Measurements from ENCODE around the gene SNRPD3. TPM values are rescaled to one million over a fixed set of nuclear protein-coding genes. Genes with fewer than 3 reads are reported as not detected.

Gene SNRPD3
- total and polyA plus RNA-seq, 9 of the 15 experiments (the other 6 are each of a cell fraction or from before 2014, with no cell fraction given) = 131 to 366 (median 274) TPM

DNA sequence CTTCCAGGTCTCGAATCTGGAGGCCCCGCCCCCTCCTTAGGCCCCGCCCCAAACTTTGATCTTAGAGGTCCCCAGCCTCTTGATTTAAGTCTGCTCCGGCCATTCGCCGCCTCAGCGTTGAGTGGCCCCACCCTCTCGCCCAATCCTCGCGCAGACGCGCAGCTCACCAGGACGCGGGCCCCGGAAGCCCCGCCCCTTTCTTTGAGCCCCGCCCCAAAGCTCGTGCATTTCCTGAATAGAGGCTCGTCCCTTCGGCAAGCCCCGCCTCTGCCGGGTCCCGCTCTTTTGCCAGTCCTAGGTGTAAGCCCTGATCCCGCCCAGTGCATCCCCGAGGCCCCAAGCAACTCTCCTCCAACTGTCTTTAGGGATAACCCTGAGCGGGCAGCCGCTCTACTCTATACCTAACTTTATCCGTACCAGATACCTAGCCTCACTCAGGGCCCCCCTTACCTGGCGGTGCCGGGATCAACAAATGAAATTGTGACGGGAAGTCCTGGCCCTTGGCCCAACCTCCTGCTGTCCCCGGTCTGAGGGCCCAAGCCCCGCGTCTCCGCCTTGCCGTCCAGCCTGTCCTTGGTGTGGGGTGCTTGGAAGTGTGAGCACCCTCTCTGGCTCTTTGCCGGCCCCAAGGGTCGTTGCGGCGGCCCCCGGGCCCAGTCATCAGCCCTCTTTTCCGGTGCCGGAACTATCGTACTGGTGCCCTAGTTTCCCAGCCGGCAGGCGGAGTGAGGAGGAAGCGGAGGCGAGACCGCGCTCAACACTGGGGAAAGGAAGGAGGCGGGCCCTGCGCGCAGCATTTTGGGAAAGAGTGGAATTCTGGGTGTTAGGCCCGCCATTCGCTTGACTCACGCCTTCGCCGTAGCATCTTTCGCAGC lies at the start of gene SNRPD3 (continued):
- no peak for TF ChIP-seq PTRF (tag; IDR thresholded peaks at IDR 0.05)
- peak; percentile 95 for TF ChIP-seq POLR2G (IDR thresholded peaks at IDR 0.05; ENCODE audit: low read depth, low read length)
- no peak for TF ChIP-seq ESRRB (CRISPR knock-in tag; IDR thresholded peaks at IDR 0.05; ENCODE audit: borderline replicate concordance)
- TF ChIP-seq, protein P1, sequence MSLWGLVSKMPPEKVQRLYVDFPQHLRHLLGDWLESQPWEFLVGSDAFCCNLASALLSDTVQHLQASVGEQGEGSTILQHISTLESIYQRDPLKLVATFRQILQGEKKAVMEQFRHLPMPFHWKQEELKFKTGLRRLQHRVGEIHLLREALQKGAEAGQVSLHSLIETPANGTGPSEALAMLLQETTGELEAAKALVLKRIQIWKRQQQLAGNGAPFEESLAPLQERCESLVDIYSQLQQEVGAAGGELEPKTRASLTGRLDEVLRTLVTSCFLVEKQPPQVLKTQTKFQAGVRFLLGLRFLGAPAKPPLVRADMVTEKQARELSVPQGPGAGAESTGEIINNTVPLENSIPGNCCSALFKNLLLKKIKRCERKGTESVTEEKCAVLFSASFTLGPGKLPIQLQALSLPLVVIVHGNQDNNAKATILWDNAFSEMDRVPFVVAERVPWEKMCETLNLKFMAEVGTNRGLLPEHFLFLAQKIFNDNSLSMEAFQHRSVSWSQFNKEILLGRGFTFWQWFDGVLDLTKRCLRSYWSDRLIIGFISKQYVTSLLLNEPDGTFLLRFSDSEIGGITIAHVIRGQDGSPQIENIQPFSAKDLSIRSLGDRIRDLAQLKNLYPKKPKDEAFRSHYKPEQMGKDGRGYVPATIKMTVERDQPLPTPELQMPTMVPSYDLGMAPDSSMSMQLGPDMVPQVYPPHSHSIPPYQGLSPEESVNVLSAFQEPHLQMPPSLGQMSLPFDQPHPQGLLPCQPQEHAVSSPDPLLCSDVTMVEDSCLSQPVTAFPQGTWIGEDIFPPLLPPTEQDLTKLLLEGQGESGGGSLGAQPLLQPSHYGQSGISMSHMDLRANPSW (CRISPR knock-in tag; IDR thresholded peaks at IDR 0.05) = no peak
- TF ChIP-seq MAFF (IDR thresholded peaks at IDR 0.05; ENCODE audit: low read length) = no peak
- no peak for TF ChIP-seq POLR2AphosphoS2 (IDR thresholded peaks at IDR 0.05; ENCODE audit: low read length)
- no peak for TF ChIP-seq ZNF408 (CRISPR knock-in tag; IDR thresholded peaks at IDR 0.05; ENCODE audit: low read depth)
- TF ChIP-seq TRIM28 (IDR thresholded peaks at IDR 0.05) = 0 out of 2 replicates have a peak, but pooled peaks have one; percentile 45
- TF ChIP-seq CHD4 (IDR thresholded peaks at IDR 0.05; ENCODE audit: insufficient read depth, insufficient replicate concordance, low read depth, low read length, poor library complexity, severe bottlenecking) = no peak
- no peak for TF ChIP-seq TRIM25 (IDR thresholded peaks at IDR 0.05; ENCODE audit: borderline replicate concordance)
- TF ChIP-seq PTBP1 (IDR thresholded peaks at IDR 0.05; ENCODE audit: low read depth, low read length) = no peak
- no peak for TF ChIP-seq SREBF2 (CRISPR knock-in tag; IDR thresholded peaks at IDR 0.05)
- TF ChIP-seq SRSF1 (IDR thresholded peaks at IDR 0.05; ENCODE audit: low read depth, low read length) = no peak
- peak; percentile 98 for TF ChIP-seq HNRNPLL (IDR thresholded peaks at IDR 0.05; ENCODE audit: low read depth, low read length, poor library complexity, severe bottlenecking)
- TF ChIP-seq, protein P2, sequence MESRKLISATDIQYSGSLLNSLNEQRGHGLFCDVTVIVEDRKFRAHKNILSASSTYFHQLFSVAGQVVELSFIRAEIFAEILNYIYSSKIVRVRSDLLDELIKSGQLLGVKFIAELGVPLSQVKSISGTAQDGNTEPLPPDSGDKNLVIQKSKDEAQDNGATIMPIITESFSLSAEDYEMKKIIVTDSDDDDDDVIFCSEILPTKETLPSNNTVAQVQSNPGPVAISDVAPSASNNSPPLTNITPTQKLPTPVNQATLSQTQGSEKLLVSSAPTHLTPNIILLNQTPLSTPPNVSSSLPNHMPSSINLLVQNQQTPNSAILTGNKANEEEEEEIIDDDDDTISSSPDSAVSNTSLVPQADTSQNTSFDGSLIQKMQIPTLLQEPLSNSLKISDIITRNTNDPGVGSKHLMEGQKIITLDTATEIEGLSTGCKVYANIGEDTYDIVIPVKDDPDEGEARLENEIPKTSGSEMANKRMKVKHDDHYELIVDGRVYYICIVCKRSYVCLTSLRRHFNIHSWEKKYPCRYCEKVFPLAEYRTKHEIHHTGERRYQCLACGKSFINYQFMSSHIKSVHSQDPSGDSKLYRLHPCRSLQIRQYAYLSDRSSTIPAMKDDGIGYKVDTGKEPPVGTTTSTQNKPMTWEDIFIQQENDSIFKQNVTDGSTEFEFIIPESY (CRISPR knock-in tag; IDR thresholded peaks at IDR 0.05) = no peak
- TF ChIP-seq TAF1 (IDR thresholded peaks at IDR 0.05; ENCODE audit: control insufficient read depth, extremely low read depth, insufficient read depth, low read length, severe bottlenecking) = peak; percentile 89
- TF ChIP-seq TARDBP (IDR thresholded peaks at IDR 0.05) = peak; percentile 74
- TF ChIP-seq RAD51 (IDR thresholded peaks at IDR 0.05; ENCODE audit: borderline replicate concordance, low read depth) = no peak
- no peak for TF ChIP-seq CSDE1 (IDR thresholded peaks at IDR 0.05)
- TF ChIP-seq, protein P3, sequence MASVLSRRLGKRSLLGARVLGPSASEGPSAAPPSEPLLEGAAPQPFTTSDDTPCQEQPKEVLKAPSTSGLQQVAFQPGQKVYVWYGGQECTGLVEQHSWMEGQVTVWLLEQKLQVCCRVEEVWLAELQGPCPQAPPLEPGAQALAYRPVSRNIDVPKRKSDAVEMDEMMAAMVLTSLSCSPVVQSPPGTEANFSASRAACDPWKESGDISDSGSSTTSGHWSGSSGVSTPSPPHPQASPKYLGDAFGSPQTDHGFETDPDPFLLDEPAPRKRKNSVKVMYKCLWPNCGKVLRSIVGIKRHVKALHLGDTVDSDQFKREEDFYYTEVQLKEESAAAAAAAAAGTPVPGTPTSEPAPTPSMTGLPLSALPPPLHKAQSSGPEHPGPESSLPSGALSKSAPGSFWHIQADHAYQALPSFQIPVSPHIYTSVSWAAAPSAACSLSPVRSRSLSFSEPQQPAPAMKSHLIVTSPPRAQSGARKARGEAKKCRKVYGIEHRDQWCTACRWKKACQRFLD (CRISPR knock-in tag; IDR thresholded peaks at IDR 0.05) = no peak; the same call in 1 of the 2 replicates
